ENCODE results near the gene WNT5A.

The WNT5A gene

DNA sequence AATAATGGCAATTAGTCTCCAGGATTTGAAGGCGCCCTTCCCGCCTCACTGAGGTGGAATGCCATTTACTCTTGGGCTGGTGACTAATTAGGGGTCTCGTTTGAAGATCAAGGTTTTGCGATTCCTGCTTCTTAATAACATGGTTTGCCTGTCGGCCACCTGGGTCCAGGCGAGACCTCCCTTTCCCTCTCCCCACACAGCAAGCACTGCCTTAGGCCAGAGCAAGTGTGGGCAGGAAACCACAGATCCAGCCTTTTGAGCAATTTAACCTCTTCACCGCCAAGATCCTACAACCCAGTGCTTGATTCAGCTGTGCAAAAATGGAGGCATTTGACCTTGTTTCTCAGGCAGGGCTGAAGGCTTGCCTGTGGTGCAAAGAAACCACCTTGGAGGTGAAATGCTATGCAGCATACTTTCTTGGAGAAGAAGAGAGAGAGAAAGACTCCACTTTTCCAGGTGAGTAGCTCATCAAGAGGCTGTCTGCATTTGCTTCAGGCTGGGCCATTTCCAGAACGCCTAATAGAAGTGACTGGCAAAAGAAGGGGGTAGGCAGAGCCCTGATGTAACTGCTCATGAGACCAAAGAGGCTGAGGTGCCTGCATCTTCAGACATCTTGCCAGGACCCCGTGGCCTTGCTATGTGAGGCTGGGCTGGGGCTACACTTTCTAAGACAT, 34.1 kb upstream of the WNT5A start:
- Histone ChIP-seq H3K4me1 (ENCODE audit: control insufficient read depth, insufficient read depth, low read length) (peaks cover 40% of the 10 kb centered on the region), H3K27ac (ENCODE audit: low read depth, low read length) (no peak overlapping the region), H3K36me3 (ENCODE audit: control insufficient read depth, insufficient read depth, low read length) (no peaks in the 10 kb centered on the region), H3K27me3 (ENCODE audit: control insufficient read depth, insufficient read depth, low read length) (no peaks in the 10 kb centered on the region), H3K4me3 (ENCODE audit: low read depth, low read length) (no peak overlapping the region), H3K9ac (ENCODE audit: low read length) (peak overlapping the region; percentile 2), H3K9me3 (ENCODE audit: control insufficient read depth, insufficient read depth, low read depth, low read length) (no peaks in the 10 kb centered on the region)

DNA sequence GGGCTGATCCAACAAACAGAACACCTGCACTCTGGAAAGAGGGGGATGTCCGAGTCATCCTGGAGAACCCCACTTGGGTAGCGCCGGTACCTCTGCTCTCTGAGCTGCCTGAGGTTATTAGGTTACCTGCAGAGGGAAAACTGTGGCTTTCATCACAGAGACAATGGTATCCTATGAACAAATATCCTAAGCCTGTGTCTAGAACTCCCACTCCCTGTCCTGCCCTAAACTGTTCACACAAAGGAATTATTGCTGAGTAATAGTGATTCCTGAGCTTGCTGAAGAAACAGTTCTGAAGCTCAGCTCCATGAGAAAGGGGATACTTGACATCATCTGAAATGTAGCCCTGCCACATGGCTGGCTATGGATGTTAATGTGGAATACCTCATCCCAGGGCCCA, 31.9 kb upstream of the WNT5A start:
- Histone ChIP-seq H3K9me3 (ENCODE audit: control insufficient read depth, insufficient read depth, low read depth, low read length) (no peaks in the 10 kb centered on the region), H3K9ac (ENCODE audit: low read length) (no peak overlapping the region), H3K4me1 (ENCODE audit: control insufficient read depth, insufficient read depth, low read length) (peaks cover 48% of the 10 kb centered on the region), H3K4me3 (ENCODE audit: low read depth, low read length) (no peak overlapping the region), H3K36me3 (ENCODE audit: control insufficient read depth, insufficient read depth, low read length) (no peaks in the 10 kb centered on the region), H3K27me3 (ENCODE audit: control insufficient read depth, insufficient read depth, low read length) (no peaks in the 10 kb centered on the region), H3K27ac (ENCODE audit: low read depth, low read length) (no peak overlapping the region)

GRCh38 chr3:55518451-55518850, 31.3 kb upstream of the WNT5A start:
- peaks cover 53% of the 10 kb centered on the region for H3K4me1 ChIP-seq (ENCODE audit: control insufficient read depth, insufficient read depth, low read length)
- no peak overlapping the region for H3K4me3 ChIP-seq (ENCODE audit: low read depth, low read length)
- H3K27ac ChIP-seq (ENCODE audit: low read depth, low read length): no peak overlapping the region
- H3K36me3 ChIP-seq (ENCODE audit: control insufficient read depth, insufficient read depth, low read length): no peaks in the 10 kb centered on the region
- H3K27me3 ChIP-seq (ENCODE audit: control insufficient read depth, insufficient read depth, low read length): no peaks in the 10 kb centered on the region
- no peaks in the 10 kb centered on the region for H3K9me3 ChIP-seq (ENCODE audit: control insufficient read depth, insufficient read depth, low read depth, low read length)
- no peak overlapping the region for H3K9ac ChIP-seq (ENCODE audit: low read length)

GRCh38 chr3:55516392-55517030, 29.4 kb upstream of the WNT5A start:
- H3K27me3 ChIP-seq (ENCODE audit: control insufficient read depth, insufficient read depth, low read length): no peaks in the 10 kb centered on the region
- H3K36me3 ChIP-seq (ENCODE audit: control insufficient read depth, insufficient read depth, low read length): no peaks in the 10 kb centered on the region
- no peak overlapping the region for H3K4me3 ChIP-seq (ENCODE audit: low read depth, low read length)
- no peak overlapping the region for H3K27ac ChIP-seq (ENCODE audit: low read depth, low read length)
- H3K9ac ChIP-seq (ENCODE audit: low read length): no peak overlapping the region
- H3K9me3 ChIP-seq (ENCODE audit: control insufficient read depth, insufficient read depth, low read depth, low read length): no peaks in the 10 kb centered on the region
- H3K4me1 ChIP-seq (ENCODE audit: control insufficient read depth, insufficient read depth, low read length): peaks cover 55% of the 10 kb centered on the region

DNA sequence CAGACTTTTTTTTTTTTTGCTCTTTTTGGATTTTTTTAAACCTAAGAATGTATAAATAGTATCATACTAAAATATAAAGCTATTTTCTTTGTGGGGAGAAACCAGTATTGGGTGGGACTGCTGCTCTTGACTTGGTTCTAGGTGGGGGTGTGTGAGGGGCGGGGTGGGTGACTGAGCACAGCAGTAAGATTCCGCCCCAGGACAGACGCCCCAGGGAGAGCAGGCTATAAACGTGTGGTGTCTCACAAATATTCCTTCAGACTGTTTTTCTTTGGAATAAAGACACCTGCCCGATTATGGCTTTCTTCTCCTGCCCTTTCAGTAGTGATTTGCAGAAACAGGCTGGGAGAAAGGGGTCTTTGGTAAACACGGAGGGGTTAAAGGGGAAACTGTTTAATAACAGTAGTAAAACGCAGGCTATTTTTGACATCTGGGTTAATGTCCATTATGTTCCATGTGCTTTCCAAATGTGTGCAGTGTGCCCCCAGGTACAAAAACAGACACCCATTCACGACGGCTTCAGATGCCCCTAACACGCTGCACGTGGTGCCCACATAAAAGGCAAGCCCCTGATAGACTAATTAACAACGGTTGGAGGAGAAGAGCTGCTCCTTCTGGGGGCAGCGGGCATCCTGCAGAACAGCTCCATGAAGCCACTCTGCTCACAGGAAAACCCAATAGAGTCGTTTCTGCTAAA, 28.6 kb upstream of the WNT5A start:
- Histone ChIP-seq H3K27me3 (ENCODE audit: control insufficient read depth, insufficient read depth, low read length) (no peaks in the 10 kb centered on the region), H3K9ac (ENCODE audit: low read length) (no peak overlapping the region), H3K4me1 (ENCODE audit: control insufficient read depth, insufficient read depth, low read length) (peaks cover 47% of the 10 kb centered on the region), H3K27ac (ENCODE audit: low read depth, low read length) (no peak overlapping the region), H3K9me3 (ENCODE audit: control insufficient read depth, insufficient read depth, low read depth, low read length) (no peaks in the 10 kb centered on the region), H3K4me3 (ENCODE audit: low read depth, low read length) (no peak overlapping the region), H3K36me3 (ENCODE audit: control insufficient read depth, insufficient read depth, low read length) (no peaks in the 10 kb centered on the region)

GRCh38 chr3:55514962-55515361, 27.9 kb upstream of the WNT5A start:
- no peak overlapping the region for H3K9ac ChIP-seq (ENCODE audit: low read length)
- H3K9me3 ChIP-seq (ENCODE audit: control insufficient read depth, insufficient read depth, low read depth, low read length): no peaks in the 10 kb centered on the region
- no peak overlapping the region for H3K4me3 ChIP-seq (ENCODE audit: low read depth, low read length)
- peaks cover 44% of the 10 kb centered on the region for H3K4me1 ChIP-seq (ENCODE audit: control insufficient read depth, insufficient read depth, low read length)
- no peak overlapping the region for H3K27ac ChIP-seq (ENCODE audit: low read depth, low read length)
- H3K36me3 ChIP-seq (ENCODE audit: control insufficient read depth, insufficient read depth, low read length): no peaks in the 10 kb centered on the region
- no peaks in the 10 kb centered on the region for H3K27me3 ChIP-seq (ENCODE audit: control insufficient read depth, insufficient read depth, low read length)

DNA sequence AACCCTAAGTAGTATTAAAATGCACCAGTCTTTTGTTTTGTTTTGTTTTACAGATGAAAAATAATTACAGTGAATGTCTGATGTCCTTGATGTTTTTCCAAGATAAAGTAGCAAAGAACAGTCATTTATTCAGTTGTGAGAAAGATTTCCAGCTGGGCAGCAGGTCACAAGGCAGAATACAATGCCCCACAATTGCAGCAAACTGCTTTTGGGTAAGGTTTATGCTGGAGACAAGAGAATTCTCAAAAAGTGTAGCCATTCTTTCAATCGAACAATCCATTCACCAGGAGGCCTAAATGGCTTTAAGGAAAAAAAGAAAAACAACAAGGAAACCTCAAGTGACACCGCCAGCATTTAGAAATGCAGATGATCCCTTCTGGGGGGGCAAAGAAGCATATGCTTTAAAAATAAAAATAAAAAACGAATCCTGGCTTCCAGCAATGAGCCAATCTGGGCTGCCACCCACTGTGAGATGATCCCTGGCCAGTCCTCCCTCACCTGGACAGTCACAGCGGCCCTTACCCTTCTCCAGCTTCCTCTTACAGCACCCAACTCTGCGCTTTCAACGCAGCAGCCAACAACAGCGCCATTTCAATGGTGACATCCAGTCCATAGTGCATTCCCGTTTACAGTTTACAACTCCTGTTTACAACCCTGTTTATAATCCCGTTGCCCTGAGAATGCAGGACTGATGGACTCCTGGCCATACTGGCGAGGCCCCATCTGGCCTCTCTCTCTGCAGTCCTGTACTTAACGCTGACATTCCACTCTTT, 25.7 kb upstream of the WNT5A start:
- Histone ChIP-seq H3K4me1 (ENCODE audit: control insufficient read depth, insufficient read depth, low read length) (peaks cover 40% of the 10 kb centered on the region), H3K9ac (ENCODE audit: low read length) (no peak overlapping the region), H3K27ac (ENCODE audit: low read depth, low read length) (0 out of 2 replicates have a peak overlapping the region, but pooled peaks have one; percentile 26), H3K4me3 (ENCODE audit: low read depth, low read length) (no peak overlapping the region), H3K36me3 (ENCODE audit: control insufficient read depth, insufficient read depth, low read length) (no peaks in the 10 kb centered on the region), H3K27me3 (ENCODE audit: control insufficient read depth, insufficient read depth, low read length) (no peaks in the 10 kb centered on the region), H3K9me3 (ENCODE audit: control insufficient read depth, insufficient read depth, low read depth, low read length) (no peaks in the 10 kb centered on the region)

DNA sequence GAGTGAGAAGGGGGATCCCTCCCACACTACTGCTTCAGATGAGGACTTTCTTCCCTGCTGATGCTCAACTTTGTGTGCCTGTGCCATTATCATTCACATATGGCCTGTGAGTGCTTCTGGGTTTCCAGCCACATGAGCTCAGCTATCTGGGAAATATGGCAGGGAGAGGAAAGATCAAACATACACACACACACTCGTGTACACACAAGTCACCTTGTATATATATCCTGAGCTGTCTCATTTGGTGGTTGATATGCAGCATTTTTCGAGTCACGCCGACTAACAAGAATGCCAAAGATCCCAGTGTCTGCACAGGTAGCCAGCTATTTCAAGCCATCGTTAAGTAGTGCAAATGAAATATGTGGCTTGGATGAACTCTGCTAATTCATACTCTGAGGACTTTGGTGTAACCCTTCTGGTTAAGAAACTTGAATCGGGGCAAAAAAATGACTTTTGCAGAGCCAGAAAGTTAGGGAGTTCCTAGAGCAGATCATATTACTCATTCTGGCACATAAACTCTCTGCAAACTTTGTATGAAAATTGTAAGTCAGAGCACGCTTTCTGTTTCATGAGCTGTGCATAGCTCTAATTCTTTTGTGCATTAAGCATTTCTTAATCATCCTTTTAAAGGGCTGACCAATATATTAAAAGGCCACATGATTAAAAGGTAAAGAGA, 24.9 kb upstream of the WNT5A start:
- Histone ChIP-seq H3K9me3 (ENCODE audit: control insufficient read depth, insufficient read depth, low read depth, low read length) (no peaks in the 10 kb centered on the region), H3K27me3 (ENCODE audit: control insufficient read depth, insufficient read depth, low read length) (no peaks in the 10 kb centered on the region), H3K27ac (ENCODE audit: low read depth, low read length) (0 out of 2 replicates have a peak overlapping the region, but pooled peaks have one; percentile 26), H3K4me1 (ENCODE audit: control insufficient read depth, insufficient read depth, low read length) (peaks cover 40% of the 10 kb centered on the region), H3K9ac (ENCODE audit: low read length) (no peak overlapping the region), H3K36me3 (ENCODE audit: control insufficient read depth, insufficient read depth, low read length) (no peaks in the 10 kb centered on the region), H3K4me3 (ENCODE audit: low read depth, low read length) (no peak overlapping the region)

DNA sequence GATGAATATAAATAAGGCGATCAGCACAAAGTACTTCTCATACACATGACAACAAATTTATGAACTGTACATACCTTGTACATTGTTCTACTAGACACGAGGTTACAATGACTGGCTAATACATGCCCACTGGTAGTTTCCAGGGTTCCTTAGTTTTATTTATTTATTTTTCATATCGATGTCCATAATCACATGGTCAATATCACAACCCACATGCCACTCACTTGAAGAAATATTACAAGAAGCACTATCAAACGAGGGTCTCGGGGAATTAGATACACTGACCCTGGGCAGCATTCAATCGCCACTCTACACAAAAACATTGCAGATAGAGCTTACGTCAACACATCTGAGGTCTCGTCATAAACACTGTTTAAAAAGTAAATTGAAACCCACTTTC, 21.2 kb upstream of the WNT5A start:
- Histone ChIP-seq H3K4me1 (ENCODE audit: control insufficient read depth, insufficient read depth, low read length) (peaks cover 18% of the 10 kb centered on the region), H3K9ac (ENCODE audit: low read length) (no peak overlapping the region), H3K27ac (ENCODE audit: low read depth, low read length) (no peak overlapping the region), H3K4me3 (ENCODE audit: low read depth, low read length) (no peak overlapping the region), H3K36me3 (ENCODE audit: control insufficient read depth, insufficient read depth, low read length) (no peaks in the 10 kb centered on the region), H3K27me3 (ENCODE audit: control insufficient read depth, insufficient read depth, low read length) (no peaks in the 10 kb centered on the region), H3K9me3 (ENCODE audit: control insufficient read depth, insufficient read depth, low read depth, low read length) (no peaks in the 10 kb centered on the region)

GRCh38 chr3:55507808-55508207, 20.7 kb upstream of the WNT5A start:
- Histone ChIP-seq H3K27ac (ENCODE audit: low read depth, low read length) (no peak overlapping the region), H3K27me3 (ENCODE audit: control insufficient read depth, insufficient read depth, low read length) (no peaks in the 10 kb centered on the region), H3K9ac (ENCODE audit: low read length) (no peak overlapping the region), H3K4me1 (ENCODE audit: control insufficient read depth, insufficient read depth, low read length) (peaks cover 13% of the 10 kb centered on the region), H3K4me3 (ENCODE audit: low read depth, low read length) (no peak overlapping the region), H3K36me3 (ENCODE audit: control insufficient read depth, insufficient read depth, low read length) (no peaks in the 10 kb centered on the region), H3K9me3 (ENCODE audit: control insufficient read depth, insufficient read depth, low read depth, low read length) (no peaks in the 10 kb centered on the region)

Measured in HUES6 (cell line).